ENCODE data around the gene RGS14. TPM values are rescaled to one million over a fixed set of nuclear protein-coding genes. Genes with fewer than 3 reads are reported as not detected.
A peak's percentile ranks its signal among the peaks of the same experiment; 100 is the strongest.
"Not testable (repeated sequence)": the region's sequence is repeated elsewhere in the genome, so short reads cannot be mapped to it uniquely, and the experiment has no call there.

RGS14 gene
- total and polyA plus RNA-seq, 5 donors from 2014 or later, result 40.1 to 93.3 (median 53.4) TPM

GRCh38 chr5:177374211-177374610, 16.5 kb downstream of the RGS14 start:
- H3K4me3 Mint-ChIP-seq, result peak overlapping the region; percentile 19 to 68 (median 49)
- no peak for DNase-seq
- H3K4me1 Mint-ChIP-seq, result peaks cover 7 to 66% (median 23%) of the 10 kb centered on the region in 4 donors
- Histone ChIP-seq H3K9me3 (ENCODE audit: control insufficient read depth in 2 of 2, low read length in 2 of 2) (no peaks in the 10 kb centered on the region), H3K4me3 (ENCODE audit: low read depth, low read length) (no peak overlapping the region), H3K27ac (ENCODE audit: insufficient read depth, low read length, poor library complexity, severe bottlenecking) (peak overlapping the region; percentile 69), H3K36me3 (ENCODE audit: control insufficient read depth, insufficient read depth, low read length) (peaks cover 16% of the 10 kb centered on the region), H3K4me1 (ENCODE audit: control insufficient read depth, insufficient read depth, low read length, poor library complexity, severe bottlenecking) (peaks cover 54% of the 10 kb centered on the region), H3K27me3 (ENCODE audit: control insufficient read depth, insufficient read depth, low read length) (no peaks in the 10 kb centered on the region)
- no peaks in the 10 kb centered on the region for H3K27me3 Mint-ChIP-seq
- H3K36me3 Mint-ChIP-seq, result peaks cover 3% of the 10 kb centered on the region
- no peak for ATAC-seq (ENCODE audit: low read depth in 2 of 2)
- peak overlapping the region; percentile 85 to 93 (median 86) for H3K27ac Mint-ChIP-seq
- H3K9me3 Mint-ChIP-seq, result no peaks in the 10 kb centered on the region

GRCh38 chr5:177375516-177375915, 17.8 kb downstream of the RGS14 start:
- not testable (repeated sequence) for H3K27me3 Mint-ChIP-seq; H3K36me3 ChIP-seq (ENCODE audit: control insufficient read depth, insufficient read depth, low read length); H3K36me3 Mint-ChIP-seq; H3K9me3 Mint-ChIP-seq; H3K27ac ChIP-seq (ENCODE audit: insufficient read depth, low read length, poor library complexity, severe bottlenecking); ATAC-seq (ENCODE audit: low read depth in 2 of 2); H3K4me3 Mint-ChIP-seq; H3K9me3 ChIP-seq (ENCODE audit: control insufficient read depth in 2 of 2, low read length in 2 of 2); H3K4me3 ChIP-seq (ENCODE audit: low read depth, low read length); H3K27me3 ChIP-seq (ENCODE audit: control insufficient read depth, insufficient read depth, low read length); DNase-seq
- peaks cover 5 to 61% (median 18%) of the 10 kb centered on the region in 4 donors for H3K4me1 Mint-ChIP-seq
- H3K27ac Mint-ChIP-seq, result peak overlapping the region; percentile 75 to 92 (median 85)
- H3K4me1 ChIP-seq (ENCODE audit: control insufficient read depth, insufficient read depth, low read length, poor library complexity, severe bottlenecking), result peaks cover 41% of the 10 kb centered on the region

- Mint-ChIP-seq H3K4me3 (no peak overlapping the region), H3K27ac (peak overlapping the region in 2 of 3 donors; percentile 75 to 85), H3K36me3 (no peaks in the 10 kb centered on the region), H3K4me1 (peaks cover 5 to 59% (median 18%) of the 10 kb centered on the region in 4 donors), H3K9me3 (no peaks in the 10 kb centered on the region), H3K27me3 (no peaks in the 10 kb centered on the region)
- no peak for DNase-seq
- Histone ChIP-seq H3K27ac (ENCODE audit: insufficient read depth, low read length, poor library complexity, severe bottlenecking) (no peak overlapping the region), H3K4me1 (ENCODE audit: control insufficient read depth, insufficient read depth, low read length, poor library complexity, severe bottlenecking) (peaks cover 37% of the 10 kb centered on the region), H3K4me3 (ENCODE audit: low read depth, low read length) (no peak overlapping the region), H3K9me3 (ENCODE audit: control insufficient read depth in 2 of 2, low read length in 2 of 2) (no peaks in the 10 kb centered on the region), H3K36me3 (ENCODE audit: control insufficient read depth, insufficient read depth, low read length) (peaks cover 9% of the 10 kb centered on the region), H3K27me3 (ENCODE audit: control insufficient read depth, insufficient read depth, low read length) (no peaks in the 10 kb centered on the region)
- no peak for ATAC-seq (ENCODE audit: low read depth in 2 of 2)
Measured at GRCh38 chr5:177376107-177376506, 18.4 kb downstream of the RGS14 start.

GRCh38 chr5:177377851-177378776, 20.4 kb downstream of the RGS14 start:
- Histone ChIP-seq H3K27ac (ENCODE audit: insufficient read depth, low read length, poor library complexity, severe bottlenecking) (no peak overlapping the region), H3K9me3 (ENCODE audit: control insufficient read depth in 2 of 2, low read length in 2 of 2) (no peaks in the 10 kb centered on the region), H3K4me1 (ENCODE audit: control insufficient read depth, insufficient read depth, low read length, poor library complexity, severe bottlenecking) (peaks cover 17% of the 10 kb centered on the region), H3K4me3 (ENCODE audit: low read depth, low read length) (no peak overlapping the region), H3K27me3 (ENCODE audit: control insufficient read depth, insufficient read depth, low read length) (no peaks in the 10 kb centered on the region), H3K36me3 (ENCODE audit: control insufficient read depth, insufficient read depth, low read length) (no peaks in the 10 kb centered on the region)
- Mint-ChIP-seq H3K36me3 (no peaks in the 10 kb centered on the region), H3K9me3 (no peaks in the 10 kb centered on the region), H3K27me3 (no peaks in the 10 kb centered on the region), H3K27ac (peak overlapping the region in 1 of 3 donors; percentile 84), H3K4me1 (peaks cover 0 to 47% (median 9%) of the 10 kb centered on the region in 4 donors), H3K4me3 (no peak overlapping the region)
- DNase-seq (no peak), ATAC-seq (ENCODE audit: low read depth in 2 of 2) (no peak)

- H3K4me1 Mint-ChIP-seq, result peaks cover 0 to 39% (median 7%) of the 10 kb centered on the region in 4 donors
- H3K27ac Mint-ChIP-seq, result peak overlapping the region; percentile 61 to 83 (median 83)
- Histone ChIP-seq H3K36me3 (ENCODE audit: control insufficient read depth, insufficient read depth, low read length) (no peaks in the 10 kb centered on the region), H3K27ac (ENCODE audit: insufficient read depth, low read length, poor library complexity, severe bottlenecking) (no peak overlapping the region), H3K4me3 (ENCODE audit: low read depth, low read length) (no peak overlapping the region), H3K4me1 (ENCODE audit: control insufficient read depth, insufficient read depth, low read length, poor library complexity, severe bottlenecking) (peaks cover 6% of the 10 kb centered on the region), H3K27me3 (ENCODE audit: control insufficient read depth, insufficient read depth, low read length) (no peaks in the 10 kb centered on the region), H3K9me3 (ENCODE audit: control insufficient read depth in 2 of 2, low read length in 2 of 2) (no peaks in the 10 kb centered on the region)
- ATAC-seq (ENCODE audit: low read depth in 2 of 2) (peak; percentile 39 to 45), DNase-seq (peak in 1 of 3 donors; percentile 38)
- no peaks in the 10 kb centered on the region for H3K9me3 Mint-ChIP-seq
- no peaks in the 10 kb centered on the region for H3K36me3 Mint-ChIP-seq
- H3K27me3 Mint-ChIP-seq, result no peaks in the 10 kb centered on the region
- H3K4me3 Mint-ChIP-seq, result no peak overlapping the region
Measured at GRCh38 chr5:177378884-177379883, 21.5 kb downstream of the RGS14 start.

- DNase-seq, result no peak
- H3K4me3 ChIP-seq (ENCODE audit: low read depth, low read length), result no peak overlapping the region
- Mint-ChIP-seq H3K27ac (no peak overlapping the region), H3K36me3 (no peaks in the 10 kb centered on the region), H3K27me3 (no peaks in the 10 kb centered on the region), H3K9me3 (no peaks in the 10 kb centered on the region), H3K4me1 (peaks cover 0 to 28% (median 6%) of the 10 kb centered on the region in 4 donors), H3K4me3 (no peak overlapping the region)
- ATAC-seq (ENCODE audit: low read depth in 2 of 2), result no peak
- H3K9me3 ChIP-seq (ENCODE audit: control insufficient read depth in 2 of 2, low read length in 2 of 2), result no peaks in the 10 kb centered on the region
- no peak overlapping the region for H3K27ac ChIP-seq (ENCODE audit: insufficient read depth, low read length, poor library complexity, severe bottlenecking)
- H3K27me3 ChIP-seq (ENCODE audit: control insufficient read depth, insufficient read depth, low read length), result no peaks in the 10 kb centered on the region
- peaks cover 3% of the 10 kb centered on the region for H3K4me1 ChIP-seq (ENCODE audit: control insufficient read depth, insufficient read depth, low read length, poor library complexity, severe bottlenecking)
- no peaks in the 10 kb centered on the region for H3K36me3 ChIP-seq (ENCODE audit: control insufficient read depth, insufficient read depth, low read length)
Measured at GRCh38 chr5:177380805-177381126, 23.0 kb downstream of the RGS14 start.

- peaks cover 0 to 24% (median 4%) of the 10 kb centered on the region in 4 donors for H3K4me1 Mint-ChIP-seq
- peak in 2 of 3 donors; percentile 29 to 62 for DNase-seq
- H3K27me3 ChIP-seq (ENCODE audit: control insufficient read depth, insufficient read depth, low read length), result no peaks in the 10 kb centered on the region
- peak in 1 of 2 donors; percentile 29 for ATAC-seq (ENCODE audit: low read depth in 2 of 2)
- H3K36me3 ChIP-seq (ENCODE audit: control insufficient read depth, insufficient read depth, low read length), result no peaks in the 10 kb centered on the region
- no peak overlapping the region for H3K27ac ChIP-seq (ENCODE audit: insufficient read depth, low read length, poor library complexity, severe bottlenecking)
- H3K36me3 Mint-ChIP-seq, result no peaks in the 10 kb centered on the region
- H3K4me1 ChIP-seq (ENCODE audit: control insufficient read depth, insufficient read depth, low read length, poor library complexity, severe bottlenecking), result no peaks in the 10 kb centered on the region
- H3K4me3 ChIP-seq (ENCODE audit: low read depth, low read length), result no peak overlapping the region
- no peaks in the 10 kb centered on the region for H3K27me3 Mint-ChIP-seq
- H3K9me3 ChIP-seq (ENCODE audit: control insufficient read depth in 2 of 2, low read length in 2 of 2), result no peaks in the 10 kb centered on the region
- H3K27ac Mint-ChIP-seq, result peak overlapping the region in 1 of 3 donors; percentile 82
- no peak overlapping the region for H3K4me3 Mint-ChIP-seq
- H3K9me3 Mint-ChIP-seq, result no peaks in the 10 kb centered on the region
Measured at GRCh38 chr5:177382423-177383029, 24.8 kb downstream of the RGS14 start.
